Upper lobe of left lung (tissue), 4 donors: ENCODE measurements around the gene PPP1R12B.
"Not testable (repeated sequence)": the region's sequence is repeated elsewhere in the genome, so short reads cannot be mapped to it uniquely, and the experiment has no call there.

Experiments used
- CTCF ChIP-seq, 6 experiments: fragments of 450-650 bp in 4 of 6; fragments of 200-600 bp in 2 of 6; sonication (generic) in 2 of 6; IDR thresholded peaks; one replicate each; pipeline ENCODE4 v1.5.1; 2016 to 2019; ENCODE audit warnings: antibody characterized with exemption in 6 of 6
- POLR2A ChIP-seq, 4 donors: fragments of 450-650 bp; IDR thresholded peaks; one replicate each; pipeline ENCODE4 v1.5.1; 2016 to 2017; ENCODE audit warnings: antibody characterized with exemption in 4 of 4, mild to moderate bottlenecking in 2 of 4
- POLR2AphosphoS5 ChIP-seq, 2 donors: sonication (generic); formaldehyde crosslinking; IDR thresholded peaks; one replicate each; pipeline ENCODE4 v1.5.1; 2017; ENCODE audit warnings: antibody characterized with exemption in 2 of 2

DNA sequence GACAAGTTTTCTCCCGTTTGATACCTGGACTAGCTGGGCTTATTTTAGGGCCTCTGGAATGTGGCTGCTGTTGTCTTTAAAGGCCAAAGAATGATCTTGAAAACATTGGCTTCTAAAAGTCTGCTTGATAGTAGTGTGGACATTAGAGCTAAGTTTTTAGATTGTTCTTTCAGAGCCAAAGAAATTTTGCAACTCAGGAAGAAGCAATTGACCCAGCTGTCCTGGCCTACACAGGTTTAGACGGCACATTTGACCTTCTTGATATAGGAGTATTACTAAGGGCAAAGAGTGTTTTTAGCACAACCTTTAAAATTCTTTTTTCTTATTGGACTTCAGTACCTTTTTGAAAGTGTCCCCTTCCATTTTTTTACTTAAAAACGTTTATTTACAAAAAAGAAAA is 63.9 kb downstream of the PPP1R12B start:
- TF ChIP-seq CTCF, POLR2A, POLR2AphosphoS5 (IDR thresholded peaks at IDR 0.05): not testable (repeated sequence)
